OCI-LY1 (cell line): ENCODE data around the gene ZNF497.

Source experiments
- H2AFZ ChIP-seq: fragments of 200-600 bp; sonication (generic), shearing (Covaris generic); 2 replicates; pipeline ENCODE4 v1.6.0; 2014; ENCODE audit warnings: antibody characterized with exemption, mild to moderate bottlenecking, low read length
- H3F3A ChIP-seq: fragments of 200-600 bp; sonication (generic), shearing (Covaris generic); 2 replicates; pipeline ENCODE4 v1.6.0; 2014; ENCODE audit warnings: mild to moderate bottlenecking, antibody characterized with exemption, low read length, moderate library complexity; ENCODE audit not compliant: insufficient read depth
- H3K27ac ChIP-seq: fragments of 200-600 bp; sonication (generic); 2 replicates; pipeline ENCODE4 v1.5.1; 2014; ENCODE audit warnings: low read length, mixed run types, mild to moderate bottlenecking, low read depth; ENCODE audit not compliant: poor library complexity, severe bottlenecking
- H3K27me3 ChIP-seq: fragments of 200-600 bp; sonication (generic); 2 replicates; pipeline ENCODE4 v1.6.0; 2014; ENCODE audit warnings: antibody characterized with exemption, mild to moderate bottlenecking, low read length, moderate library complexity; ENCODE audit not compliant: insufficient read depth
- H3K36me3 ChIP-seq: fragments of 200-600 bp; sonication (generic); 2 replicates; pipeline ENCODE4 v1.6.1; 2014; ENCODE audit warnings: mild to moderate bottlenecking, antibody characterized with exemption, low read length, moderate library complexity, mixed read lengths; ENCODE audit not compliant: insufficient read depth
- H3K4me1 ChIP-seq: fragments of 200-600 bp; sonication (generic); 2 replicates; pipeline ENCODE4 v1.5.1; 2014; ENCODE audit warnings: mild to moderate bottlenecking, low read length, moderate library complexity; ENCODE audit not compliant: insufficient read depth, severe bottlenecking
- H3K4me2 ChIP-seq: fragments of 200-600 bp; sonication (generic), shearing (Covaris generic); 2 replicates; pipeline ENCODE4 v1.6.1; 2014; ENCODE audit warnings: low read length
- H3K4me3 ChIP-seq: fragments of 200-600 bp; sonication (generic); 2 replicates; pipeline ENCODE4 v1.5.1; 2014; ENCODE audit warnings: low read length, low read depth, mild to moderate bottlenecking, mixed read lengths; ENCODE audit not compliant: poor library complexity, severe bottlenecking
- H3K79me2 ChIP-seq: fragments of 200-600 bp; shearing (Covaris generic); 2 replicates; pipeline ENCODE4 v1.6.1; 2016; ENCODE audit warnings: mixed run types, low read length, mixed read lengths; ENCODE audit not compliant: insufficient read depth
- H3K9ac ChIP-seq: fragments of 200-600 bp; sonication (generic), shearing (Covaris generic); 2 replicates; pipeline ENCODE4 v1.6.1; 2014; ENCODE audit warnings: mild to moderate bottlenecking, low read length, mixed read lengths
- H3K9me2 ChIP-seq: fragments of 200-600 bp; sonication (generic), shearing (Covaris generic); 2 replicates; pipeline ENCODE4 v1.6.1; 2014; ENCODE audit warnings: low read depth, mild to moderate bottlenecking, low read length, mixed read lengths
- H3K9me3 ChIP-seq: fragments of 200-600 bp; shearing (Covaris generic); 2 replicates; pipeline ENCODE4 v1.6.1; 2014; ENCODE audit warnings: low read length, mixed read lengths
- H4K20me1 ChIP-seq: fragments of 200-600 bp; sonication (generic), shearing (Covaris generic); 2 replicates; pipeline ENCODE4 v1.6.0; 2016; ENCODE audit warnings: mild to moderate bottlenecking, low read length; ENCODE audit not compliant: insufficient read depth
- EZH2 ChIP-seq: fragments of 200-600 bp; sonication (generic), shearing (Covaris generic); IDR thresholded peaks from 2 replicates; pipeline ENCODE4 v1.8.0; 2017; ENCODE audit warnings: borderline replicate concordance, mixed run types, mild to moderate bottlenecking, antibody characterized with exemption, low read length, moderate library complexity, mixed read lengths
- TF ChIP-seq, protein P1 (sequence below): fragments of 200-600 bp; sonication (generic), shearing (Covaris generic); IDR thresholded peaks from 2 replicates; pipeline ENCODE4 v1.5.1; 2017; ENCODE audit warnings: mild to moderate bottlenecking, antibody characterized with exemption, low read length, moderate library complexity, mixed read lengths

Gene ZNF497

DNA sequence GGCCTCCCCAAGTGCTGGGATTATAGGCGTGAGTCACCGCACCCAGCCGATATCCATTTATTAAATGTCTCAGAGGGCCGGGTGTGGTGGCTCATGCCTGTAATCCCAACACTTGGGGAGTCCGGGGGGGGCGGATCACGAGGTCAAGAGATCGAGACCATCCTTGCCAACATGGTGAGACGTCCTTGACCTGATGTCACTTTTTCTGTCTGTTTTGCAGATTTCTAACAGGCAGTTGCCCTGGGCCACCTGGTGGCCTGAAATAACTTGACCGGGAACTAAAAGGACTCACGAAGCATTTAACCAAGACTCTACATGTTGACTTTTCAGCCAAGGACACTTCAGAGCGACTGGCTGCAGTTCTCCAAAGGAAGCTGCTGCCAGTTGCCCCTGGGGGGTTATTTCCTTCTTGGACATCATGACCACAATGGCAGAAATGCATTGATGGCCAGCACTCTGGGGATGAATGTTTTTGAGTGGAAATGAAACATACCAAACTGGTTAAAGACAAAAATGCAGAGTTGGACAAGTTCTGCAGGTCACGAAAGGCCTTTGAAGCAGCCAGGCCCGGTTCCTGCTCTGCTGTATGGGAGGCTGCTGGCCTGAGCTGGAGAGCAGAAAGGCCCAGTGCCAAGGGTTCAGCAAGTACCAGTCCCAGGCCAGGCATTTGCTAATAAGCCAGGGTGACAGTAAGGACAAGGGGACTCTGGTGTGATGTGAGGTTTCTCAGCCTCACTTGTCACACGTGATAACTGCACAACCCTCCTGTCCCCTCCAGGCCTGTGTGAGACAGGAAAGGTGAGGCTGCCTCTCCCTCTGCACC lies 10.0 kb upstream of the ZNF497 start:
- Histone ChIP-seq H3K4me2 (no peak overlapping the region), H3K27me3 (no peaks in the 10 kb centered on the region), H3K79me2 (no peaks in the 10 kb centered on the region), H4K20me1 (no peaks in the 10 kb centered on the region), H3K9ac (no peak overlapping the region), H3K36me3 (no peaks in the 10 kb centered on the region), H3K4me1 (no peaks in the 10 kb centered on the region), H3K27ac (no peak overlapping the region), H3K4me3 (no peak overlapping the region), H3K9me2 (no peaks in the 10 kb centered on the region), H3F3A (no peaks in the 10 kb centered on the region), H3K9me3 (no peaks in the 10 kb centered on the region), H2AFZ (no peak overlapping the region)
- TF ChIP-seq, protein P1, sequence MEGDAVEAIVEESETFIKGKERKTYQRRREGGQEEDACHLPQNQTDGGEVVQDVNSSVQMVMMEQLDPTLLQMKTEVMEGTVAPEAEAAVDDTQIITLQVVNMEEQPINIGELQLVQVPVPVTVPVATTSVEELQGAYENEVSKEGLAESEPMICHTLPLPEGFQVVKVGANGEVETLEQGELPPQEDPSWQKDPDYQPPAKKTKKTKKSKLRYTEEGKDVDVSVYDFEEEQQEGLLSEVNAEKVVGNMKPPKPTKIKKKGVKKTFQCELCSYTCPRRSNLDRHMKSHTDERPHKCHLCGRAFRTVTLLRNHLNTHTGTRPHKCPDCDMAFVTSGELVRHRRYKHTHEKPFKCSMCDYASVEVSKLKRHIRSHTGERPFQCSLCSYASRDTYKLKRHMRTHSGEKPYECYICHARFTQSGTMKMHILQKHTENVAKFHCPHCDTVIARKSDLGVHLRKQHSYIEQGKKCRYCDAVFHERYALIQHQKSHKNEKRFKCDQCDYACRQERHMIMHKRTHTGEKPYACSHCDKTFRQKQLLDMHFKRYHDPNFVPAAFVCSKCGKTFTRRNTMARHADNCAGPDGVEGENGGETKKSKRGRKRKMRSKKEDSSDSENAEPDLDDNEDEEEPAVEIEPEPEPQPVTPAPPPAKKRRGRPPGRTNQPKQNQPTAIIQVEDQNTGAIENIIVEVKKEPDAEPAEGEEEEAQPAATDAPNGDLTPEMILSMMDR = peak; percentile 39; the same call in 1 of the 2 replicates
- TF ChIP-seq EZH2 = no peak

- H3K9ac ChIP-seq = no peak overlapping the region
- no peaks in the 10 kb centered on the region for H3K4me1 ChIP-seq
- H3K27ac ChIP-seq = no peak overlapping the region
- H4K20me1 ChIP-seq = no peaks in the 10 kb centered on the region
- H3K27me3 ChIP-seq = no peaks in the 10 kb centered on the region
- no peak overlapping the region for H2AFZ ChIP-seq
- H3K9me2 ChIP-seq = no peaks in the 10 kb centered on the region
- no peaks in the 10 kb centered on the region for H3K9me3 ChIP-seq
- no peak overlapping the region for H3K4me2 ChIP-seq
- no peaks in the 10 kb centered on the region for H3K79me2 ChIP-seq
- TF ChIP-seq, protein P1 = no peak
- TF ChIP-seq EZH2 = no peak
- no peak overlapping the region for H3K4me3 ChIP-seq
- H3F3A ChIP-seq = no peaks in the 10 kb centered on the region
- H3K36me3 ChIP-seq = no peaks in the 10 kb centered on the region
Measured at GRCh38 chr19:58368561-58369360, 6.2 kb upstream of the ZNF497 start.

- Histone ChIP-seq H3K4me3 (no peak overlapping the region), H3K36me3 (no peaks in the 10 kb centered on the region), H3F3A (no peaks in the 10 kb centered on the region), H3K4me1 (peaks cover 3% of the 10 kb centered on the region), H3K9me2 (no peaks in the 10 kb centered on the region), H3K9ac (no peak overlapping the region), H4K20me1 (no peaks in the 10 kb centered on the region), H3K4me2 (no peak overlapping the region), H3K27ac (no peak overlapping the region), H3K27me3 (no peaks in the 10 kb centered on the region), H3K9me3 (no peaks in the 10 kb centered on the region), H2AFZ (no peak overlapping the region), H3K79me2 (no peaks in the 10 kb centered on the region)
- TF ChIP-seq EZH2 = no peak
- TF ChIP-seq, protein P1 = no peak
Measured at GRCh38 chr19:58367698-58368454, 5.3 kb upstream of the ZNF497 start.
